Stimulated activated CD8-positive, alpha-beta memory T cell treated with anti-CD3 and anti-CD28 coated beads, Interleukin-12 subunit alpha, Interleukin-12 subunit beta, amount 100 ng/mL, for 4 hours (primary cell): ENCODE data around the gene BRF1.

Source experiments
- DNase-seq: peaks from one replicate; pipeline ENCODE4 v3.0.0-alpha.2; 2020; ENCODE audit warnings: low read depth

BRF1 gene

DNA sequence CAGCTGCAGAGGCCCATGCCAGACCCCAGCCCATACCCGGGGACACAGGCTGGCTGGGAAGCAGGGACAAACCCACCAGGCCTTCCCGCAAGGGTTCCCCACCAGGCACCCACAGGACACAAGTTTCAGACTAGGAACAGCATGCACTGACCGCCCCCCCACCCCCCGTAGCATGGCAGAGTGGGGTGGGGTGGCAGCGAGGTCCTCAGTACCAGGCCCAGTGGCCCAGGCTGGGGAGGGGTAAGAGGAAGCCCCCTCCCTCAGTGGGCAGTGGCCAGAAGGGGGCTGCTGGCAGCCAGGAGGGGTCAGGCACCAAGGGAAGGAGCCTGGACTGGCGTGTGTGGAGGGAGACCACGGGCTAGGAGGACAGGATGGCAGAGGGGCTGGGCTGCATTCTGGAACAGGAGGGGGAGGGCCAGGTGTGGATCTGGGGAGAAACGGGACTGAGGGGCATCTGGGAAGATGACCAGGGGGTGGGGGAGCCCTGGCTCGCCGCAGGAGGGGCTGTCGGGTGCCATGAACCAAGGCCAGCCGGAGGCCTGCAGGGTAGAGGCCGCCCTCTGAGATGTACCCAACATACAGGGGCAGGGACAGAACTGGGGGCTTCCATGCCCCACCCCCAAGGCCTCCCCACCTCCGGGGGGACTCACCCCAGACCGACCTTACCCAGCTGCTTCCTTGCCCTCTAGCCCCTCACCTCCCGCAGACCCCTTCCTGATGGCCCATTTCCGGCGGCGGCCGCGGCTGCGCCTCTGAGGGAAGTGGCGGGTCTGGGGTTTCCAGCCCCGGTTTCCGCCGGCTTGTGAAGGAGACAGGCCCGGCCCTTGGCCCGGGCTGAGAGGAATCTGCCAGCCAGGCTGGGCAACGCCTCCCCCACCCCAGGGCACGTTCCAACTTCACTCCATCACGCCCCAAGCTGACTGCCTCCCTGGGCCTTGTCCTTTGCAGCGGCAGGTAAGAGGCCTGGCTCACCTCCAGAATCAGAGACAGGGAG is 126.6 kb downstream of the BRF1 start:
- DNase-seq, result peak; percentile 39

DNA sequence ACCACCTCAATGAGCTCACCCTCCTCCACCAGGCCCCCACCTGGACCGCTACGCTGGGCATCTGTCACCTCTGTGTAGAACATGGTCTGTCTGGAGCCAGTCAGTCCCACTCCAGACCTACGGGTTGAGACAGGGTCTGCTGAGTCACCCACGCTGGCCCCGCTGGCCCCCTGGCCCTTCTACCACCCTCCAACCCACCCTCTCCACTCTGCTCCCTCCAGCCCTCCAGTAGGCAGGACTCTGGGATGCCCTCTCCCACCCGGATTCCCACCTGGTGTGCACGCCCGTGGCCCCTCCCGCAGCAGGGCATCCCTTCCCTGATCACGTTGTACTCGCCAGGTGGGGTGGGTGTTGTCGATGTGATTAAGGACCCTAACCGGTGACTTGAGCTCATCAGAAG is 127.7 kb downstream of the BRF1 start:
- no peak for DNase-seq

DNA sequence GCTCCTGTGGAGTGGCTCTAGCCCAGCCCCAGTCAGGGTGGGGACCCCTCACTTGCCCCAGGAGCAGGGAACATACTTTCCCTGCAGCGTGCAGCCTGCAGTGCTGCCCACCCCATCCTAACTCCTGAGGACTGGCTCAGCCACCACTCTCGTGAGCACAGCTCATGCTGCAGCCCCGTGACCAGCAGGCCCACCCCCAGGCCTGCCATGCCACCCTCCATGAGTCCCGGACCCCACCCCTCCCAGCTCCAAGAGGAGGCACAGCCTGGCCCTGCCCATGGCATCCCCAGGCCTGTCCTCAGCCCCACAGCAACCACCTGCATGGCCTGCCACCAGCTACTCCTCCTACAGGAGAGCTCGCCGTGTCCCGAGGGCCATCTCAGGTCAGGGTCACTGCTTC is 128.3 kb downstream of the BRF1 start:
- no peak for DNase-seq

DNA sequence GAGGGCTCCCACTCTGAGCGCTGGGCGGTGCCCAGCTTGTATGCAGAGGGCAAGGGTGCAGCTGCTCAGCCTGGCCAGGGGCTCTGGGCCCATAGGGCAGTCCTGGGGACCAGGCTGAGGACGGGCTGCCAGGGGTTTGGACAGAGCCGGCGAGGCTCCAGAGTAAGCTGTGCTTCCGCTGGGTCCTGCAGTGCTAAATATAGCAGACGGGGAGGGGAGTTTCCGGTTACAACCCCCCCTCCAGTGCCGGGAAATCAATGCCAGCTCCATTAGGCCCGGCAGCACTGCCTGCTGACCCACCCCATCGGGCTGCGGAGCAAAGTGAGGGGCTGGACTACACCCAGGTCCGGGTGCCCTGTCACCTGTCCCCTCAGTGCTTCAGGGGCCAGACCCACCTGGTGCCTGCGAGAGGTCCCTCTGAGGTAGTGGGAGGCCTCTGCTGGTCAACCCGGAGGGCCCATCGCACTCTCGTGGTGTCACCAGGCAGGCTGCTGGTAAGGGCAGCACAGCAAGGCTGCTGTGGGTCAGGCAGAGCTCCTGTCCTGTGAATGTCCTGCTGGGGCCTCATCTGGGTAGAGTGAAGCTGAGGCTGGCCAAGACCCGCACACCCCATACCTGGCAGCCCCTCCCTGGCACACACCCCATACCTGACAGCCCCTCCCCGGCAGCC is 129.7 kb downstream of the BRF1 start:
- DNase-seq, result no peak

DNA sequence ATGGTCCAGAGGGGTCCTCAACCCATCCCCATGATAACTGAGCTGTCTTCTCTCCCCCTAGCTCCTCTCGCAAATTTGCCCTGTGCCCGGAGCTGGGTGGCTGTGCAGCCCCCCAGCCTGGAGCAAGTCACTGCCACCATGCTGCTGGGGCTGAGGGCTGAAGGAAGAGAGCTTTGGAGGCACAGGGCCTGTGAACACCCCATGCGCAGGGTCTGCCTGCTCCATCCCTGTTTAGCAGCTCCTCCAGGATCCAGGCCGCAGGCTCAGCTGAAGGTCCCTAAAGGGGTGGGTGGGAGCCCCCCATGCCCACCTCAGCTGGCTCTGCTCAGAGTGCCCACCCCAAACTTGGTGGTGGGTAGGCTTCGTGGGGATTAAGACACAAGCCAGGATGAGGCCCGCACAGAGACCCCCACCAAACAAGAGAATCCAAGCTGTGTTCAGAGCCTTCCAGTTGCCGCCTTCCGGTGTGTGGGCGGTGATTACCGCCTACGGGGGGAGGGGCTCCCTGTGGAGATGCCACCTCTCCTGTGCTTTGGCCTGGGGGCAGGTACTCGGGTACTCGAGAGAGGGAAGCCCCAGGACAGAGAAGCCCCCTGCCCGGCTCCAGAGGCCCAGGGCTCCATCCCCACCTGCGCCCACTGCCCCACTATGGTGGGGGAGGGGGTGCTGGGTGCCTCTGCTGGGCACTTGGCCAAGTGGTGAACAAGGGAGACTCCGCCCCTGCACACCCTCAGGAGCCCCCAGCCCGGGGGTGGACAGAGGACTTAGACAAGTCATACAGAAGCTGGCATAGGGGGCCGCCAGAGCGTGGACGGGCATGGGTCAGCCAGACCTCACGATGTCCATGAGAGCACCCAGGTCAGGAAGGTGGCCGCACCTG is 130.8 kb downstream of the BRF1 start:
- no peak for DNase-seq

DNA sequence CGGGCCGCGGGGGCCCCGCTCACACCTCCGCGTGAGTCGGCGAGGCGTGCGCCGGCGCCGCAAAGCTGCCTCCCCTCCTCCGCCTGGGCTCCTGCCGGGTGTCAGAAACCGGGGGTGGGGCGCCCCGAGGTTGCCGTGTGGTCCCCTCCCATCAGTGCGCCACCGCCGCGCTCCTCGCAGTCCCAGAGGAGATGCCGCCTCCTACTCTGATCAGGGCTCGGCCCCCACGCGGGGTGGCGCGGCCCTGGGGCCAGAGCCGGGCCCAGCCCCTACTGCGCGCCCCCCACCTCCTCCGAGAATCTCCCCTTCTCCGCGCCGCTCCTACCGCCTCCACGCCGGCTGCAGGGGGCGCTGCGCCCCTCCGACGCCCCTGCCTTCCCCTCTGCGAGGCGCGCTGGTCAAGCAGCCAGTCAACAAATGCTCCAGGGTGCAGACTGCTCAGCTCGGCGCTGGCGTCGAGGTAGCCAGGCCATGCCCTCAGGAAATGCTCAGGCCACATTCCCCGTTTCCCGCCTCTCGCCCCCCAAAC is 131.8 kb downstream of the BRF1 start:
- DNase-seq, result peak; percentile 39

DNA sequence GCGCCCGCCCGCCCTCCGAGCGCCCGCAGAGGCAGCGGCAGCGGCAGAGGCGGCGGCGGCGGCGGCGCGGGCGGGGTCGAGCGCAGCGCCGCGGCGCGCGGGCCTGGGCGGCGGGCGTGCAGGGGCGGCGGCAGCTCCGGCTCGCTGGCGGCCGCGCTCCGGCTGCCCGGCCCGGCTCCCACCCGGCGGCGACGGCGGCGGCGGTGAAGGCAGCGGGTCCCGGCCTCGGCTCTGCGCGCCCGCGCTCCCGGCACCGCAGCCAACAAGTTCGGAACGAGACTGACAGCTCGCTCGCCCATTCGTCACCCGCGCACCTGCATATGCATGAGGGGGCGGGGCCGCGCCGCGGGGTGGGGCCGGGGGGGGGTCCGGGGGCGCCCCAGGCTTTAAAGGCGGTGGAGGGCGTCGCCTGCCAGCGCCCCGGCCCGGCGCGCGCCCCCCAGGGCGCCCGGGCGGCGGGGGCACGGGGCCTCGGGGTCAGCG is 132.3 kb downstream of the BRF1 start, which contains the start of gene JAG2:
Gene JAG2, minus strand, starts transcription at position 281 of the 483 bp plus-strand sequence. CDS start 356 bp downstream, outside the sequence.
- DNase-seq, result peak; percentile 44

DNA sequence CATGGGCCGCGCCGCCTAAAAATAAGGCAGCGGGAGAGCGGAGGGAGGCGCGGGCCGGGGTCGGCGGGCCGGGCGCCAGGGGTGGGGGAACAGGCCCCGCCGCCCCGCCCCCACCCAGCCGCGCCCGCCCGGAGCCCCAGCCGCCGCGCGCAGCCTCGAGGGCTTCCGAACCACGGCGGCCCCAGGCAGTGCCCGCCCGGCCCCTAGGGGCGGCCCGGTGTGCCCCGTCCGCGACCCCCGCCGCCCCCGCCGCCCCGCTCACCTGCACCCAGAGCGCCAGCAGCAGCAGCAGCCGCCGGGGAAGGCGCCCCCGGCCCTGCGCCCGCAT is 132.7 kb downstream of the BRF1 start:
- no peak for DNase-seq

DNA sequence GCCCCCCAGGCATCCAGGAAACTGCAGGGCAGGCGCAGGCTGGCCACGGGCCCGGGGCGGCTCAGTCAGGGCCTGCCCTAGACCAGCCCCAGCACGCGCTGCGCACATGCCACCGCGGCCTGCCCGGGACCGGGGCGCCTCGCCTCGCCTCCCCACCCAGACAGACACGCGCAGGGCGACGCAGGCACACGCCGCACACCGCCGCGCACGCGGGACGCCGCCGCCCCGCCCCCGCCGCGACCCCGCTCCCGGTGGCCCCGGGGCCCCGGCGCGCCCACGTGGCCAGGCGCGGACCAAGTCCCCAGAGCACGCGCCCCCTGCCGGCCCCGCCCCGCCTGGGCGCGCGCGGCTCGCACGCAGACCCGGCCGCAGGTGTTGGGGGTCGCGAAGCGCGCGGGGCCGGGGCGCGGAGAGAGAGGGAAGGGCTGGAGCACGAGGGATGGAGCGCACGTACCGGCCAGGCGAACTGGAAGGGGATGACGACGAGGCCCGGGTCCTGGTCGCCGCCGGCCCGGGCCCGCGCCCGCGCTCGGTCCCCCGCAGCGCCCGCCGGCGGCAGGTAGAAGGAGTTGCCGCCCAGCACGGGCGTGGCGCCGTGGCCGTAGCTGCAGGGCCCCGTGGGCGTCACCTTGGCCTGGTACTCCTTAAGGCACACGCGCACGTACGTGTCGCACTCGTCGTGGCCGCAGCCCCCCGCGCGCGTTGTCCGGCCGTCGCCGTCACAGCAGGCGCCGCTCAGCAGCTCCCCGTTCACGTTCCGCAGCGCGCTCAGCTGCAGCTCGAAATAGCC is 133.3 kb downstream of the BRF1 start:
- no peak for DNase-seq

DNA sequence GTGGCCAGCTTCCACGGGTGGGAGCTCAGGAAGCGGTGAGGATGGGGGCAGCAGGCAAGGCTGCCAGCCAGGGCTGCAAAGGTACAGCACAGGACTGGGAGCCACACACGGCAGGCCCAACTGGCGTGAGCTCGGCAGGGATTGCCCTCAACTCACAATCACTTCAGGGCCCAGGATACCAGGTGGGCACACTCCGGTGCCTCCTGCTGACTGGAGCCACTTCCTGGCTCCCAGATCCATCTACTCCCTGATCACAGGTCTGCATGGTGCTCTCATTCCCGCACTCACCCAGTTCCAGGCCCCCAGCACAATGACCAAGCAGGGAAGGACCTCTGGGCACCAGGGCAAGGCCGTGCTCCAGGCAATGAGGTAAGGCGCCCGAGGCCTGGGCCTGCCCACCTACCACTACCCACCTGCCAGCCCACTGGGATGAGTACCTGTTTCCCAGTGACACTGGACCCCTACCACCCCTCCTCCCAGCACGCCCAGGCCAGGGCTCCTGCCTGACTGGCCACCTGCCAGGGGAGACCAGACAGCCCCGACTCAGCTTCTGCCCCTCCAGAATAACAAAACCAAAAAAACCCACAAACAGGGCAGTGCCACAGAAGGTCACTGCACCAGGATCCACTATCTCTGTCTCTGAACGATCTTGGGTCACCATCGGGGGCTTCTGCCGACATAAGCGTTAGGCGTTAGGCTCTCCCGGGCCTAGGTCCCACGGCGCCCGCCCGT is 134.1 kb downstream of the BRF1 start:
- DNase-seq, result no peak

DNA sequence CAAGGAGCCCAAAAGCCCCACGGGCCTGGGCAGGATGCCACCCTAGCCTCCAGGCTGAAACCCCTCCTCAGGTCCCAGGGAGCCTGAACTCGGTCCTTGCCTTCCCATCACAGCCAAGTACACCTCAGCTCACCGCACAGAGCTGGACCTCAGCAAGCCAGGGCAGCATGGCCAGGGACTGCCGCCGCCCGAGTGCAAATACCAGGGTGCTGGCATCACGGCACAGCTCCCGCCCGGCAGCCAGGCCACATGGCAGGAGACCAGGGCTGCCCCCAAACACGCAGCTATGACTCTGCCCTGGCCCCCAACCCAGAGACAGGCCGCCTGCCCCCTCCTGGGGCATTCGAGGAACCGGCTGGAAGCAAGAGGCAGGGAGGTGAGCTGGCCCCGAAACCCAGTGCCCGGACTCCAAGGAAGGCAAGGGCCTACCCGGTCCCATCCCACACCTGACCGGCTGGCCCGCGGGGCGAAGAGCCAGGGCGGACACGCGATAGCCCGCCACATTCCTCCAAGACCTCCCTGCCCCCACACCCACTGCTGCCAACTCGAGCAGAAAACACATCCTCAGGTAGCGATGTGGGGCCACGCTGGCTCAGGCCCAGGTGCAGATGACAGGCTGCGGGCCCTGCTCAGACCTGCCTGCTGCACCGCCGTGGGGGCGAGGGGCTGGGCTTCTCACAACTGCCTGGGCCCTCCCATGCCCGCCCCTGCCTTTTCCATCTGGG is 134.9 kb downstream of the BRF1 start:
- no peak for DNase-seq

DNA sequence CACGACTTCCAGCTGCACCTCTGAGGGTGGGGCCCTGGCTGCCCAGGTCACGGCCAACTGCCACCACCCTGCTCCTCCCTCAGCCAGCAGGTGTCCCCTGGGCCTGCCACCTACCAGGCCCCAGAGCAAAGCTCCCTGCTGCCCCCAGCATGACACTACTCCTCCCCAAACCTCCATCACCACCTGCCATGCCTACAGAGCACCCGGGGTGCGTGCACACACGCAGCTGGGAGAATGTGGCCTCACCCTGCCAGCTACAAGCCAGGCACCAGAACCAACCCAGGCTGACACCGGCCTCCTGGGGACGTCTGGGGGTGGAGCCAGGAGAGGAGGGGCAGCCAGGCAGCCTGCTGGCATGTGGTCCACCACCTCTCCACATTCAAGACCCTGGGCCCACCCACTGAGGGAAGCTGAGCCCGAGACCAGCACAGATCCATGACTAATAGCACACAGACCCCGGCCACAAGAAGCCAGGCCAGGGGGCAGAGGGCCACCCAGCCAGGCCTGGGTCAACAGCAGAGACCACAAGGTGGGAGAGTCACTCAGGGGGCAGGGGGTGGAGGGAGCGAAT is 135.6 kb downstream of the BRF1 start:
- DNase-seq, result no peak

DNA sequence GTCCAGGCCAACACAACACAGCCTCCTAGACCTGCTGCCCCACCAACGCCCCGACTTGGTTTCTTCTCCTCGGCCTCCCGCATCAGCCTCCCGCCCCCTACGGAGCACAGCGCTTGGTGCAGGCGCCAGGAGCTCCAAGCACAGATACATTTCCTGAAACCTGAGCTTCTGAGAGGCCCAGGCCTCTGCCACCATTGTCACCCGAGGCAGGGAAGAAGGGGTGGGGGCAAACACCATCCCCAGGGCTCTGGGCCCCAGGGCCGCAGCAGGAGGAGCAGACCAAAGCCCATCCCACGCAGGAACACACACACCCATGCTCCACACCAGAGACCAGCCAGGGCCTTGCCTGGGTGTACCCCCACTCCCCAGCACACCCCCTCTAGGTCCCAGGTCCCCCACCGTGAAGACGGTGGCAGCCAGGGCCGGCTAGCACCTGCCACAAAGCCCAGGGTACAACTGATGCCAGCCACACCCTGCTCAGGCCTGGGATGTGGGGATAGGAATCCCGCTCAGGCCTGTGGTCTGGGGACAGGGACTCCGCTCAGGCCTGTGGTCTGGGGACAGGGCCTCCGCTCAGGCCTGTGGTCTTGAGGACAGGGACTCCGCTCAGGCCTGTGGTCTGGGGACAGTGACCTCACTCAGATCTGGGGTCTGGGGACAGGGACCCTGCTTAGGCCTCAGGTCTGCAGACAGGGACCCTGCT is 137.6 kb downstream of the BRF1 start:
- DNase-seq, result no peak

DNA sequence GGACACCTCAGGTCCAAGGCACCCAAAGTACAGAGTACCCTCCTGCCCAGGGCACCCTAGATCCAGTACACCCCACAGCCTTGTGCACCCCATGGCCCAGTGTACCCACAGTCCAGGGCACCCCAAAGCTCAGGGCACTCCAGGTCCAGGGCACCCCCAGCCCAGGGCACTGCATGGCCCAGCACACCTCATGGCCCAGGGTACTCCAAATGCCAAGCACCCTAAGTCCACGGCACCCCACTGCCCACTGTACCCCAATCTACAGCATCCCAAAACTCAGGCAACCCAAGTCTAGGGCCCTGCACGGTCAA is 138.2 kb downstream of the BRF1 start:
- no peak for DNase-seq

DNA sequence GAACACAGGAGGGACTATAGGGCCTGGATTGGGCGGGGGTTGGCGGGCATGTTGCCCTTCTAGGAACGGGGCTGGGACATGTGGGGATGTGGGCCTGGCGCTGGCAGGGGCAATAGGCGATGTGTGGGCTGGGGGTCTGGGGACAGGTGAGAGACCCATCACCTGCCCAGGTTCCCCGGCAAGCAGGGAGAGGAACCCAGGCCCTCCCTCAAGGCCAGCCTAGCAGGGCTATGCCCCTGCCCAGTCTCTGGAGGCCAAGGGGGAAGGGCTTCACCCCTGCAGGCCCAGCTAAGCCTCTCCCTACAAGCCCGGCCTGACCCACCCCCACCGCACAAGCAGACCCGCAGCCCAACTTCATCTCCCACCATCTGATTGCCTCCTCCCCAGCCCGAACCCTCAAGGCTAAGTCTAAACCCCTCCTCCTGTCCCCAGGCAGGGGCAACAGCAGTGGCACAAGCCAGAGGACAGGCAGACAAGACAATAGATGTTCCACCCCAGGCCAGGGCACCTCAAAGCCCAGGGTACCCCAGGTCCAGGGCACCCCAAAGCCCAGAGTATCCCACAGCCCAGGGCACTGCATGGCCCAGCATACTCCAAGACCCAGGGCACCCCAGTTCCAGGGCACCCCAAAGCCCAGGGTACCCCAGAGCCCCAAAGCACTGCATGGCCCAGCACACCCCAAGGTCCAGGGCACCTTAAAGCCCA is 138.7 kb downstream of the BRF1 start:
- DNase-seq, result no peak

DNA sequence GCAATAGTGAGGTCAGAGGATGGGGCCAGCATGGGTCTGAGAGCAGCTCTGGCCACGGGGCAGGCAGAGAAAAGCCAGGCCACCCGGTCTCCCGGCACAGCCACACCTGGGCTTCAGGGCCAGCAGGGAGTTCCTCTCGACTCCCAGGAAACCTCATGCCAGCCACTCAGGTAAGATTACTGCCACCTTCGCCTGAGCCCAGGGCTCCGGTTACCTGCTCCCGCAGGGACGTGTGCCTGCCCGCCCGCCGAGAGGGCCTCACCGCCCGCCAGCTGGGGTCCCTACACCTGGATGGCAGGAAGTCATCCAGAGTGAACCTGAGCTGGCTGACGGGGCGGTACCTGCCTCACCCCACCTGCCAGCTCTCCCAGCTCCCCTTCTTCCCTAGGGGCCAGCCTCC is 139.5 kb downstream of the BRF1 start:
- DNase-seq, result no peak

DNA sequence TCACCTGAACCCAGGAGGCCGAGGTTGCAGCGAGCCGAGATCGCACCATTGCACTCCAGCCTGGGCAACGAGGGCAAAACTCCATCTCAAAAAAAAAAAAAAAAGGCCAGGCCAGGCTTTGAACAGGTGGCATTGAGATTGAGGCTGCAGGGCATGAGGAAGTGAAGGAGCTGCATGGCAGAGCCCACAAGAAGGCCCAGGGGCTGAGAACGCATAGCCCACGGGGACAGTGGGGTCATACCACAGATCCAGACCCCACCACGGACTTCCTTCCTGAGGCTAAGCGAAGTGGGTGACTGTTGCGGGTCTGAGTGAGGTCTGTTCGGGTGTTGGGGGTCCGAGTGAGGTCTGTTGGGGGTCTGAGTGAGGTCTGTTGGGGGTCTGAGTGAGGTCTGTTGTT is 140.0 kb downstream of the BRF1 start:
- no peak for DNase-seq

DNA sequence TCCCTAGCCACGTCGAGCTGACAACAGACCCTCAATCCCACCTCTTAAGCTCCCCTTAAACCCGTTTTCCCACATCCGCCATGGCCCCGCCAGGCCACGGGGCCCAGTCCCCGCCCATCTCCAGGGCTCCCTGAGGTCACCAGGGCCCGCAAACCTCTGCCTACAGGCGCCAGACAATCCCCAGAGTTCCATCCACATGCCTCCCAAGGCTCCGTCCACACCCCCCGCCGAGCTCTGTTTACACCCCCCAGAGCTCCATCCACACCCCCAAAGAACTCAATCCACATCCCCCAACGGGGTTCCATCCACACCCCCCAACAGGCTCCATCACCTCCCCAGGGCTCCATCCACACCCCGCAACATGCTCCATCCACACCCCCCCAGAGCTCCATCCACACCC is 141.5 kb downstream of the BRF1 start:
- DNase-seq, result no peak
